Activated T-cell treated with anti-CD3 and anti-CD28 coated beads, Interleukin-2, amount 50 U/mL, for 1 hour (primary cell): Measurements from ENCODE around the gene CLRN1.
A peak's percentile ranks its signal among the peaks of the same experiment; 100 is the strongest.

Experiments
- DNase-seq: peaks from one replicate; pipeline ENCODE4 v3.0.0-alpha.2; 2020

Gene CLRN1

GRCh38 chr3:150975086-150975991 lies 2.8 kb upstream of the CLRN1 start:
- DNase-seq, result no peak

- no peak for DNase-seq
Observed at GRCh38 chr3:150970665-150971324, 1.7 kb downstream of the CLRN1 start.

- no peak for DNase-seq
Observed at GRCh38 chr3:150968341-150969035, 4.0 kb downstream of the CLRN1 start.

- DNase-seq, result no peak
Observed at GRCh38 chr3:150965436-150965835, 7.1 kb downstream of the CLRN1 start.

- no peak for DNase-seq
Observed at GRCh38 chr3:150961949-150962348, 10.6 kb downstream of the CLRN1 start.

- no peak for DNase-seq
Observed at GRCh38 chr3:150960708-150961684, 11.5 kb downstream of the CLRN1 start.

- no peak for DNase-seq
Observed at GRCh38 chr3:150958683-150959082, 13.8 kb downstream of the CLRN1 start.

- no peak for DNase-seq
Observed at GRCh38 chr3:150956376-150956775, 16.2 kb downstream of the CLRN1 start.

- DNase-seq, result no peak
Observed at GRCh38 chr3:150951923-150952322, 20.6 kb downstream of the CLRN1 start.

GRCh38 chr3:150945226-150946032 lies 27.1 kb downstream of the CLRN1 start:
- no peak for DNase-seq

- no peak for DNase-seq
Observed at GRCh38 chr3:150942221-150942620, 30.3 kb downstream of the CLRN1 start.

GRCh38 chr3:150936693-150937092 lies 35.8 kb downstream of the CLRN1 start:
- DNase-seq, result no peak

GRCh38 chr3:150933473-150933995 lies 39.0 kb downstream of the CLRN1 start:
- no peak for DNase-seq

GRCh38 chr3:150931745-150932144 lies 40.8 kb downstream of the CLRN1 start:
- DNase-seq, result no peak

GRCh38 chr3:150930839-150931238 lies 41.7 kb downstream of the CLRN1 start:
- DNase-seq, result no peak

- DNase-seq, result no peak
Observed at GRCh38 chr3:150928234-150928633, 44.3 kb downstream of the CLRN1 start.

GRCh38 chr3:150926328-150926727 lies 46.2 kb downstream of the CLRN1 start:
- no peak for DNase-seq

- peak; percentile 51 for DNase-seq
Observed at GRCh38 chr3:150925751-150926201, 46.8 kb downstream of the CLRN1 start.

- no peak for DNase-seq
Observed at GRCh38 chr3:150922611-150923010, 49.9 kb downstream of the CLRN1 start.

GRCh38 chr3:150921209-150921608 lies 51.3 kb downstream of the CLRN1 start:
- DNase-seq, result no peak

- no peak for DNase-seq
Observed at GRCh38 chr3:150920236-150920635, 52.3 kb downstream of the CLRN1 start.
